PC-9 (cell line): ENCODE measurements around the gene NFS1. TPM values are rescaled to one million over a fixed set of nuclear protein-coding genes. Genes with fewer than 3 reads are reported as not detected.

ENCODE experiments used
- BruUV-seq: library from RNA; stranded (reverse); fragments of 400-500 nt; replicated peaks from 2 replicates; lab custom pipeline; 2021; lab: Mats Ljungman, UMichigan
- CTCF ChIA-PET: fragments of 300-600 bp; sonication (Branson Sonifier 250); formaldehyde crosslinking; loops from one replicate; lab custom pipeline; 2022; ENCODE audit warnings: antibody characterized with exemption; lab: Charles Lee
- POLR2A ChIA-PET: fragments of 300-600 bp; sonication (Branson Sonifier 250); formaldehyde crosslinking; loops from one replicate; lab custom pipeline; 2022; ENCODE audit warnings: antibody characterized with exemption; ENCODE audit not compliant: unreplicated experiment; lab: Charles Lee
- DNase-seq, 2 experiments: peaks; one replicate each; pipeline versions ENCODE4 v3.0.0 to v3.0.0-alpha.2; 2015 to 2022; ENCODE audit warnings: mixed read lengths in 1 of 2
- H2AFZ ChIP-seq: fragments of 200-600 bp; sonication (generic); 2 replicates; pipeline ENCODE4 v1.8.1; 2017; ENCODE audit warnings: antibody characterized with exemption
- H3F3A ChIP-seq: fragments of 200-600 bp; sonication (generic); 2 replicates; pipeline ENCODE4 v1.8.1; 2017; ENCODE audit warnings: antibody characterized with exemption, mild to moderate bottlenecking, low read depth; ENCODE audit not compliant: insufficient read depth
- H3K27ac ChIP-seq: fragments of 200-600 bp; sonication (generic); 2 replicates; pipeline ENCODE4 v1.6.1; 2016; ENCODE audit warnings: mixed run types
- H3K27me3 ChIP-seq: fragments of 200-600 bp; sonication (generic); 2 replicates; pipeline ENCODE4 v1.6.1; 2016; ENCODE audit warnings: low read depth, mixed run types; ENCODE audit not compliant: insufficient read depth
- H3K36me3 ChIP-seq: fragments of 200-600 bp; sonication (generic); 2 replicates; pipeline ENCODE4 v1.6.1; 2016; ENCODE audit warnings: low read depth, mixed run types
- H3K4me1 ChIP-seq: fragments of 200-600 bp; sonication (generic); replicated peaks from 2 replicates; pipeline ENCODE4 v1.6.1; 2016; ENCODE audit warnings: mixed run types; ENCODE audit not compliant: insufficient read depth
- H3K4me2 ChIP-seq: fragments of 200-600 bp; sonication (generic); 2 replicates; pipeline ENCODE4 v1.6.1; 2017; ENCODE audit warnings: mixed run types
- H3K4me3 ChIP-seq: fragments of 200-600 bp; sonication (generic); 2 replicates; pipeline ENCODE4 v1.6.1; 2016; ENCODE audit warnings: mixed run types
- H3K79me2 ChIP-seq: fragments of 200-600 bp; sonication (generic); 2 replicates; pipeline ENCODE4 v1.6.1; 2017; ENCODE audit warnings: low read depth, mixed run types
- H3K9me2 ChIP-seq: fragments of 200-600 bp; sonication (generic); 2 replicates; pipeline ENCODE4 v1.8.1; 2017; ENCODE audit warnings: mild to moderate bottlenecking; ENCODE audit not compliant: insufficient read depth
- H3K9me3 ChIP-seq: fragments of 200-600 bp; sonication (generic); 2 replicates; pipeline ENCODE4 v1.8.1; 2016; ENCODE audit warnings: low read depth; ENCODE audit not compliant: insufficient read depth
- H4K20me1 ChIP-seq: fragments of 200-600 bp; sonication (generic); 2 replicates; pipeline ENCODE4 v1.8.1; 2017; ENCODE audit not compliant: insufficient read depth
- CTCF ChIP-seq: fragments of 200-600 bp; sonication (generic); conservative IDR thresholded peaks from 2 replicates; pipeline ENCODE4 v1.6.1; 2017; ENCODE audit warnings: mixed run types, antibody characterized with exemption, mild to moderate bottlenecking, moderate library complexity
- EZH2 ChIP-seq: fragments of 200-600 bp; sonication (generic); IDR thresholded peaks from 2 replicates; pipeline ENCODE4 v1.8.0; 2017; ENCODE audit warnings: antibody characterized with exemption, low read depth
- intact Hi-C: fragments of 100-400 bp; cut with micrococcal nuclease; formaldehyde crosslinking; loops from one replicate; pipeline ENCODE4 v1.10.0; 2022; ENCODE audit not compliant: unreplicated experiment
- total RNA-seq: library from RNA; stranded (reverse); gene quantifications from 2 replicates; pipeline ENCODE4 v1.2.3, GENCODE V29; 2021

The NFS1 gene
- total RNA-seq, 1 experiment from 2014 or later: 65.0 TPM

- Histone ChIP-seq H3K27ac (no peak overlapping the region), H3K4me1 (no peaks in the 10 kb centered on the region), H3K79me2 (peaks cover 85% of the 10 kb centered on the region), H3K9me2 (no peaks in the 10 kb centered on the region), H3K4me2 (no peak overlapping the region), H3F3A (peaks cover 11% of the 10 kb centered on the region; the same call in 1 of the 2 replicates), H3K4me3 (no peak overlapping the region), H3K9me3 (no peaks in the 10 kb centered on the region), H3K36me3 (no peaks in the 10 kb centered on the region), H3K27me3 (no peaks in the 10 kb centered on the region), H4K20me1 (peaks cover 34% of the 10 kb centered on the region), H2AFZ (no peak overlapping the region)
- BruUV-seq: no TSS peak
- ChIA-PET POLR2A (no interaction called here), CTCF (no interaction called here)
- TF ChIP-seq EZH2 (no peak), CTCF (no peak)
- no peak for DNase-seq
- intact Hi-C loops: no loop called here
These were observed 54.3 kb downstream of the NFS1 start for GRCh38 chr20:35644806-35645205.

GRCh38 chr20:35643045-35643444 is 56.1 kb downstream of the NFS1 start:
- no peaks in the 10 kb centered on the region for H3K4me1 ChIP-seq
- H3K9me2 ChIP-seq: no peaks in the 10 kb centered on the region
- no peaks in the 10 kb centered on the region for H3K9me3 ChIP-seq
- ChIA-PET POLR2A (no interaction called here), CTCF (no interaction called here)
- peaks cover 3% of the 10 kb centered on the region; the same call in 1 of the 2 replicates for H3F3A ChIP-seq
- H3K36me3 ChIP-seq: no peaks in the 10 kb centered on the region
- H3K27me3 ChIP-seq: no peaks in the 10 kb centered on the region
- peaks cover 79% of the 10 kb centered on the region for H3K79me2 ChIP-seq
- no peak overlapping the region for H3K4me2 ChIP-seq
- DNase-seq: no peak
- TF ChIP-seq EZH2: no peak
- no peak for TF ChIP-seq CTCF
- no peak overlapping the region for H3K4me3 ChIP-seq
- no peak overlapping the region for H2AFZ ChIP-seq
- intact Hi-C loops: no loop called here
- no peak overlapping the region for H3K27ac ChIP-seq
- no TSS peak for BruUV-seq
- peaks cover 20% of the 10 kb centered on the region for H4K20me1 ChIP-seq

GRCh38 chr20:35641743-35642142 is 57.4 kb downstream of the NFS1 start:
- no peak overlapping the region for H3K27ac ChIP-seq
- POLR2A ChIA-PET: interaction anchor here (0.6 kb wide), 1 partner anchor 36 kb away, joined by 3 read pairs; no protein-coding TSS in a partner anchor
- H3K27me3 ChIP-seq: no peaks in the 10 kb centered on the region
- no peak overlapping the region for H3K4me3 ChIP-seq
- no peak overlapping the region for H2AFZ ChIP-seq
- TF ChIP-seq EZH2 (no peak), CTCF (no peak)
- H3K79me2 ChIP-seq: peaks cover 84% of the 10 kb centered on the region
- CTCF ChIA-PET: interaction anchor here (0.5 kb wide), 1 partner anchor 174 kb away, joined by 4 read pairs; no protein-coding TSS in a partner anchor
- no peak for DNase-seq
- peaks cover 7% of the 10 kb centered on the region; the same call in 1 of the 2 replicates for H3F3A ChIP-seq
- H3K36me3 ChIP-seq: no peaks in the 10 kb centered on the region
- no peaks in the 10 kb centered on the region for H3K9me3 ChIP-seq
- H3K9me2 ChIP-seq: no peaks in the 10 kb centered on the region
- BruUV-seq: no TSS peak
- no peak overlapping the region for H3K4me2 ChIP-seq
- H4K20me1 ChIP-seq: peaks cover 16% of the 10 kb centered on the region; the same call in 1 of the 2 replicates
- H3K4me1 ChIP-seq: no peaks in the 10 kb centered on the region
- intact Hi-C loops: no loop called here
